Caco-2 (cell line): ENCODE measurements around the gene IL17RB. TPM values are rescaled to one million over a fixed set of nuclear protein-coding genes. Genes with fewer than 3 reads are reported as not detected.
A peak's percentile ranks its signal among the peaks of the same experiment; 100 is the strongest.

Experiments
- BruUV-seq: library from RNA; stranded (reverse); fragments of 400-500 nt; replicated peaks from 2 replicates; lab custom pipeline; 2021; lab: Mats Ljungman, UMichigan
- CTCF ChIA-PET: fragments of 300-600 bp; sonication (Branson Sonifier 250); formaldehyde crosslinking; loops from one replicate; lab custom pipeline; 2022; ENCODE audit warnings: antibody characterized with exemption; lab: Charles Lee
- POLR2A ChIA-PET: fragments of 300-600 bp; sonication (Branson Sonifier 250); formaldehyde crosslinking; loops from one replicate; lab custom pipeline; 2022; ENCODE audit warnings: antibody characterized with exemption; lab: Charles Lee
- DNase-seq, 2 experiments: peaks; one replicate each; pipeline versions ENCODE4 v3.0.0 to v3.0.0-alpha.2; 2020 to 2022
- H3K27me3 ChIP-seq: replicated peaks from 2 replicates; pipeline ENCODE4 v1.6.0; 2011; ENCODE audit warnings: low read length; ENCODE audit not compliant: control insufficient read depth, insufficient read depth
- H3K36me3 ChIP-seq: 2 replicates; pipeline ENCODE4 v1.5.1; 2011; ENCODE audit warnings: low read length; ENCODE audit not compliant: control insufficient read depth, insufficient read depth
- H3K4me1 ChIP-seq: fragments of 250-450 bp; sonication (Bioruptor Pico); 2 replicates; pipeline ENCODE4 v1.5.1; 2020; ENCODE audit warnings: mild to moderate bottlenecking
- H3K4me3 ChIP-seq: 2 replicates; pipeline ENCODE4 v1.5.1; 2011; ENCODE audit warnings: low read depth, mild to moderate bottlenecking, control low read depth, low read length
- H3K9me3 ChIP-seq: fragments of 250-450 bp; sonication (Bioruptor Pico); 2 replicates; pipeline ENCODE4 v1.5.1; 2020; ENCODE audit warnings: mild to moderate bottlenecking, moderate library complexity
- H3K27ac Mint-ChIP-seq: one replicate; pipeline ENCODE4 v1.8.0; 2022; ENCODE audit warnings: mixed read lengths; ENCODE audit not compliant: unreplicated experiment
- H3K27me3 Mint-ChIP-seq: one replicate; pipeline ENCODE4 v1.8.0; 2022; ENCODE audit warnings: mixed read lengths; ENCODE audit not compliant: insufficient read depth, unreplicated experiment
- H3K36me3 Mint-ChIP-seq: one replicate; pipeline ENCODE4 v1.8.0; 2022; ENCODE audit warnings: mild to moderate bottlenecking, mixed read lengths; ENCODE audit not compliant: insufficient read depth, unreplicated experiment
- H3K4me1 Mint-ChIP-seq: one replicate; pipeline ENCODE4 v1.8.0; 2022; ENCODE audit warnings: low read depth, mixed read lengths; ENCODE audit not compliant: unreplicated experiment
- H3K4me3 Mint-ChIP-seq: one replicate; pipeline ENCODE4 v1.8.0; 2022; ENCODE audit warnings: mild to moderate bottlenecking, moderate library complexity, mixed read lengths; ENCODE audit not compliant: unreplicated experiment
- H3K9me3 Mint-ChIP-seq: one replicate; pipeline ENCODE4 v1.8.0; 2022; ENCODE audit warnings: mixed read lengths; ENCODE audit not compliant: unreplicated experiment
- CTCF ChIP-seq, 2 experiments: fragments of 200-600 bp in 1 of 2; IDR thresholded peaks; 1 replicate in 1 of 2; 2 replicates in 1 of 2; pipeline versions ENCODE4 v1.5.1 to v1.8.0; 2011 to 2022; ENCODE audit warnings: antibody characterized with exemption in 1 of 2, control low read depth in 1 of 2, inconsistent platforms in 1 of 2, low read depth in 1 of 2, low read length in 1 of 2, mild to moderate bottlenecking in 1 of 2, moderate library complexity in 1 of 2; ENCODE audit not compliant: insufficient read depth in 1 of 2, severe bottlenecking in 1 of 2, unreplicated experiment in 1 of 2
- intact Hi-C: fragments of 100-400 bp; cut with micrococcal nuclease; formaldehyde crosslinking; loops from one replicate; pipeline ENCODE4 v1.10.0; 2022; ENCODE audit not compliant: unreplicated experiment
- total RNA-seq: library from RNA; stranded (reverse); gene quantifications from 2 replicates; pipeline ENCODE4 v1.2.3, GENCODE V29; 2022

IL17RB gene
- total RNA-seq, 1 experiment from 2014 or later, result 27.5 TPM

DNA sequence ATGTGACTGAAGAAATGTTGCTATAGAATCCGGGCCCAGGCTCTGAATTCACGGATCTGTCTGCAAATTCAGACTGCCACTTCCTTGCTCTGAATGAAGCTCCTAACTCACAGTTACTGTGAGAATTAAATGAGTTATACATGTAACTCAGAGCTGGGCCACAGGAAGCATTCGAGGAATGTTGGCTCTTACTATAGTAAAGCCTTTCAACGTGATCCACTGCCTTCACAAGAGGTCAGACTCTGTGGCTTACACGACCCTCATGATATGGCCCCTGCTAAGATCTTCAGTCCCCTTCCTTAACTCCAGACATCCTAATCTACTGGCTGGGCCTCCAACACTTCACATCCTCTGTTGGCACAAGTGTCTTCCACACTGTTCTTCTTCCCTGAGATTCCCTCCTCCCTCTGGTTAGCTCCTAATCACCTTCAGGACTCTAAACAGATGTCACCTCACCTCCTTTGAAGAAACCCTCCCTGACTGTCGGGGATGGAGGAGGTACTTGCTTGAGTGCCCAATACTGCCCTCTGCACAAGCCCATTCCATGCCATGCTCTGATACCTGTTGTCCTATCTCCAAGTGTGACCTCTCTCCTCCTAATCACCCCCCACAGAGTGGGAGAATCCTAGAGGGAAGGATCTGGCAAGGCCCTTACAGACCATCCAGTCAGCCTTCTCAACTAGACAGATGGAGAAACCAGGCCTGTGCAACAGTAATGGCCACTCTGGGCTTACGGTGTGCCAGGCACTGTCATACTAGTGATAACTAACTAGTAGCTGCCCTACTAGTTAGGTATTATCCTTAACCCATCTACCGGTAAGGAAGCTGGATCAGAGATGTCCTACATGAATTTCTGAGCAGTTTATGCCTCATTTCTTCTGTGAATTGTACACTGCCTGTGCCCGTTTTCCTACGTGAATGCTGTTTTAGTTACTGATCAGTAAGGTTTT, 34.3 kb downstream of the IL17RB start:
- BruUV-seq, result no TSS peak
- intact Hi-C loops, result loop anchor here (2.0 kb wide), 1 partner anchor 34 kb away; the partner anchor contains the start of genes CHDH and IL17RB
- no peak for TF ChIP-seq CTCF (IDR thresholded peaks at IDR 0.05; ENCODE audit: insufficient read depth in 1 of 2, low read depth in 1 of 2, low read length in 1 of 2, severe bottlenecking in 1 of 2, unreplicated experiment in 1 of 2)
- peak overlapping the region; percentile 93 for H3K4me3 Mint-ChIP-seq
- peak overlapping the region; percentile 81 for H3K4me3 ChIP-seq
- H3K36me3 ChIP-seq, result peaks cover 2% of the 10 kb centered on the region; the same call in 1 of the 2 replicates
- H3K36me3 Mint-ChIP-seq, result peaks cover 47% of the 10 kb centered on the region
- H3K27me3 ChIP-seq, result no peaks in the 10 kb centered on the region
- no peak for DNase-seq
- H3K4me1 Mint-ChIP-seq, result peaks cover 21% of the 10 kb centered on the region
- CTCF ChIA-PET, result interaction anchor here (0.7 kb wide), 1 partner anchor 177 kb away, joined by 3 read pairs; no protein-coding TSS in a partner anchor
- H3K27ac Mint-ChIP-seq, result peak overlapping the region; percentile 76
- H3K9me3 Mint-ChIP-seq, result no peaks in the 10 kb centered on the region
- POLR2A ChIA-PET, result interaction anchor here (0.6 kb wide), 1 partner anchor 11 kb away, joined by 8 read pairs; the partner anchor contains the start of gene SELENOK
- H3K4me1 ChIP-seq, result peaks cover 13% of the 10 kb centered on the region
- no peaks in the 10 kb centered on the region for H3K9me3 ChIP-seq
- H3K27me3 Mint-ChIP-seq, result no peaks in the 10 kb centered on the region

DNA sequence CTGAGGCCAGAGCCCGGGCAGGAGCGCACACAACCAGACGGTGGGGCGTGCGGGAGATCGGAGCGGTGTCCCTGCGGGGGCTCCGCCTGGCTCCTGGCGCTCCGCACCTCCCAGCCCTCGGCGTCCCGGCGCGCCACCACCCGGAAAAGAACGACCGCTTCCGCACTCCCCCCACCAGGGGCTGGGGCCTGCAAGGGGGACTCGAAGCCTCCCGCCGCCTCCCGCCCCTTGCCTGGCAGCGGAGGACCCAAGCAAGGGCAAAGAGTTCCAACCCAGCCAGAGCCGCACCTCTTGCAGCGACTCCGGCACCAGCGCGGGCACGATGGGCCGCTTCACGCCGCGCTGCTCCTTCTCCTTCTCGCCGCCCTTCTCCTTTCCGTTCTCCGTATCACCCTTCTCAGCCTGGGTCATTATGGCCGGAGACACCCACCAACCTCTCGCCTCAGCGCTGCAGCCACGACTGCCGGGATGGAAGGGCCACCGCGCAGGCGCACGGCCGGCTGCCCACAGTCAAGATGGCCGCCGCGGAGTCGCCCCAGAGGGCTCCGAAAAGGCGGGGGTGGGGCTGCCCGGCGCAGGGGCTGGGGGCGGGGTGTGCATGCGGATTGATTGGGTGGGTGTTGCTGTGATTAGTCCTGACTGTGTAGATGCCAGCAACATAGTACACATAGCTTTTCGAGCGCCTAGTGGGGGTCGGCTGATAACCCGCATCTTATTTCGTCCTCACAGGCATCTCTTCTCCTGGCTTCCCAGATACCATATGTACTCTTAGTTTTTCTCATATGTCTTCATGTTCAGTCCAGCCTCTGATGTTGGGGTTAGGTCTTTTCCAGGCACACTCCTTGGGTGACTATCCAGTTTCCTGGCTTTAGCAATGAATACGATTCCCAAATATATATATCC, 35.6 kb downstream of the IL17RB start, which contains the start of gene ACTR8:
Gene ACTR8 (minus strand): TSS at position 462 of the 903 bp plus-strand sequence. CDS start 51 bp downstream, at position 411.
- peak in 1 of 2 experiments; percentile 38 for TF ChIP-seq CTCF (IDR thresholded peaks at IDR 0.05; ENCODE audit: insufficient read depth in 1 of 2, low read depth in 1 of 2, low read length in 1 of 2, severe bottlenecking in 1 of 2, unreplicated experiment in 1 of 2)
- Mint-ChIP-seq H3K27me3 (no peaks in the 10 kb centered on the region), H3K36me3 (peaks cover 46% of the 10 kb centered on the region), H3K4me1 (peaks cover 21% of the 10 kb centered on the region), H3K4me3 (peak within 1 kb of the TSS; percentile 93), H3K27ac (peak within 1 kb of the TSS; percentile 96), H3K9me3 (no peaks in the 10 kb centered on the region)
- CTCF ChIA-PET, result no interaction called here
- peaks cover 2% of the 10 kb centered on the region; the same call in 1 of the 2 replicates for H3K36me3 ChIP-seq
- BruUV-seq, result TSS peak; percentile 54
- peaks cover 13% of the 10 kb centered on the region for H3K4me1 ChIP-seq
- peak within 1 kb of the TSS; percentile 81 for H3K4me3 ChIP-seq
- peak; percentile 89 to 92 for DNase-seq
- no peaks in the 10 kb centered on the region for H3K27me3 ChIP-seq
- POLR2A ChIA-PET, result no interaction called here
- intact Hi-C loops, result loop anchor here (1.0 to 2.0 kb wide), 2 partner anchors 9 to 35 kb away; partner anchors contain the start of genes CHDH, IL17RB and SELENOK
- no peaks in the 10 kb centered on the region for H3K9me3 ChIP-seq
